Naive thymus-derived CD8-positive, alpha-beta T cell (primary cell): ENCODE results near the gene TPO. TPM values are rescaled to one million over a fixed set of nuclear protein-coding genes. Genes with fewer than 3 reads are reported as not detected.

Experiments used
- ATAC-seq, 2 donors: fragments of 150-1000 bp; cut with Tn5 transposase in 1 of 2; sonication (Bioruptor Pico), chemical (Tn5 transposase) in 1 of 2; 1 replicate in 1 of 2; 2 replicates in 1 of 2; pipeline ENCODE4 v1.10.0; 2021; ENCODE audit warnings: mild to moderate bottlenecking in 2 of 2, moderate library complexity in 2 of 2
- POLR2A ChIA-PET: fragments of 350-600 bp; sonication (Branson Sonifier 250); formaldehyde crosslinking; loops from one replicate; lab custom pipeline; 2021; ENCODE audit warnings: antibody characterized with exemption; lab: Charles Lee
- DNase-seq, 10 donors: peaks; one replicate each; pipeline versions ENCODE4 v3.0.0 to v3.0.0-alpha.2; 2020 to 2022
- H3K27ac Mint-ChIP-seq, 10 donors: one replicate each; pipeline ENCODE4 v1.8.0; 2020 to 2022; ENCODE audit warnings: mild to moderate bottlenecking in 10 of 10, mixed read lengths in 10 of 10, moderate library complexity in 4 of 10, inconsistent platforms in 1 of 10
- H3K27me3 Mint-ChIP-seq, 5 donors: one replicate each; pipeline ENCODE4 v1.8.0; 2021 to 2022; ENCODE audit warnings: mixed read lengths in 5 of 5
- H3K36me3 Mint-ChIP-seq, 3 donors: one replicate each; pipeline ENCODE4 v1.8.0; 2020 to 2022; ENCODE audit warnings: mixed read lengths in 3 of 3, mild to moderate bottlenecking in 2 of 3, inconsistent platforms in 1 of 3
- H3K4me1 Mint-ChIP-seq, 4 donors: one replicate each; pipeline ENCODE4 v1.8.0; 2021 to 2022; ENCODE audit warnings: mixed read lengths in 4 of 4
- H3K4me3 Mint-ChIP-seq, 10 donors: one replicate each; pipeline ENCODE4 v1.8.0; 2020 to 2022; ENCODE audit warnings: mild to moderate bottlenecking in 10 of 10, mixed read lengths in 10 of 10, moderate library complexity in 6 of 10, inconsistent platforms in 1 of 10
- H3K9me3 Mint-ChIP-seq, 9 donors: one replicate each; pipeline ENCODE4 v1.8.0; 2020 to 2022; ENCODE audit warnings: mixed read lengths in 9 of 9, mild to moderate bottlenecking in 3 of 9, inconsistent platforms in 1 of 9, moderate library complexity in 1 of 9
- polyA plus RNA-seq, 3 donors: library from polyadenylated mRNA; unstranded; fragments of 300-500 nt; fragmentation: Illumina TruSeq; gene quantifications; one replicate each; pipeline ENCODE4 v1.2.3, GENCODE V29; 2021
- total RNA-seq, 8 experiments: library from RNA in 2 of 8; stranded (reverse) in 2 of 8; gene quantifications; one replicate each; pipeline ENCODE4 v1.2.3 and lab custom pipeline; 2021 to 2026

TPO gene
- total RNA-seq (not detected), polyA plus RNA-seq (not detected), total RNA-seq (lab: John Stamatoyannopoulos, UW) (0 to 0.17 (median 0) reads per million in 6 experiments)

- H3K4me3 Mint-ChIP-seq: no peak within 1 kb of the TSS
- H3K36me3 Mint-ChIP-seq: no peaks in the 10 kb centered on the region
- H3K9me3 Mint-ChIP-seq: no peaks in the 10 kb centered on the region
- no peak for DNase-seq
- H3K27ac Mint-ChIP-seq: no peak within 1 kb of the TSS
- no peaks in the 10 kb centered on the region for H3K27me3 Mint-ChIP-seq
- POLR2A ChIA-PET: no interaction called here
- no peak for ATAC-seq
- no peaks in the 10 kb centered on the region for H3K4me1 Mint-ChIP-seq
Measured at GRCh38 chr2:1413156-1413710, at the start of gene TPO. TSS of gene TPO (plus strand) at chr2:1413463. CDS start at chr2:1414409, 946 bp downstream.

- DNase-seq (peak in 6 of 10 donors; percentile 2 to 31 (median 20)), ATAC-seq (peak; percentile 48 to 79)
- POLR2A ChIA-PET: no interaction called here
- H3K27ac Mint-ChIP-seq: peak overlapping the region in 5 of 10 donors; percentile 27 to 85 (median 53)
- H3K9me3 Mint-ChIP-seq: no peaks in the 10 kb centered on the region
- H3K27me3 Mint-ChIP-seq: no peaks in the 10 kb centered on the region
- peaks cover 4 to 6% (median 4%) of the 10 kb centered on the region in 3 donors for H3K36me3 Mint-ChIP-seq
- peaks cover 3 to 19% (median 15%) of the 10 kb centered on the region in 4 donors for H3K4me1 Mint-ChIP-seq
- H3K4me3 Mint-ChIP-seq: peak overlapping the region in 9 of 10 donors; percentile 20 to 66 (median 54)
Measured at GRCh38 chr2:1366546-1367134, 46.6 kb upstream of the TPO start.

- no peaks in the 10 kb centered on the region for H3K27me3 Mint-ChIP-seq
- ATAC-seq (no peak), DNase-seq (no peak)
- H3K4me1 Mint-ChIP-seq: peaks cover 3 to 19% (median 15%) of the 10 kb centered on the region in 4 donors
- peak overlapping the region in 1 of 10 donors; percentile 58 for H3K27ac Mint-ChIP-seq
- no peaks in the 10 kb centered on the region for H3K9me3 Mint-ChIP-seq
- POLR2A ChIA-PET: no interaction called here
- H3K36me3 Mint-ChIP-seq: peaks cover 4 to 6% (median 4%) of the 10 kb centered on the region in 3 donors
- H3K4me3 Mint-ChIP-seq: peak overlapping the region in 1 of 10 donors; percentile 16
Measured at GRCh38 chr2:1367601-1368000, 45.7 kb upstream of the TPO start.

- Mint-ChIP-seq H3K9me3 (no peaks in the 10 kb centered on the region), H3K4me1 (peaks cover 3 to 19% (median 15%) of the 10 kb centered on the region in 4 donors), H3K27ac (no peak overlapping the region), H3K4me3 (no peak overlapping the region), H3K36me3 (peaks cover 0 to 4% (median 4%) of the 10 kb centered on the region in 3 donors), H3K27me3 (no peaks in the 10 kb centered on the region)
- DNase-seq (no peak), ATAC-seq (no peak)
- POLR2A ChIA-PET: no interaction called here
Measured at GRCh38 chr2:1369905-1370304, 43.4 kb upstream of the TPO start.

GRCh38 chr2:1370461-1370860, 42.8 kb upstream of the TPO start:
- H3K9me3 Mint-ChIP-seq: no peaks in the 10 kb centered on the region
- ATAC-seq: no peak
- POLR2A ChIA-PET: no interaction called here
- no peak for DNase-seq
- H3K27me3 Mint-ChIP-seq: peaks cover 0 to 3% (median 0%) of the 10 kb centered on the region in 5 donors
- no peak overlapping the region for H3K4me3 Mint-ChIP-seq
- H3K27ac Mint-ChIP-seq: no peak overlapping the region
- H3K36me3 Mint-ChIP-seq: peaks cover 0 to 4% (median 4%) of the 10 kb centered on the region in 3 donors
- peaks cover 3 to 18% (median 13%) of the 10 kb centered on the region in 4 donors for H3K4me1 Mint-ChIP-seq

- no peak overlapping the region for H3K4me3 Mint-ChIP-seq
- DNase-seq (no peak), ATAC-seq (no peak)
- H3K36me3 Mint-ChIP-seq: peaks cover 0 to 4% (median 4%) of the 10 kb centered on the region in 3 donors
- peaks cover 2 to 12% (median 8%) of the 10 kb centered on the region in 4 donors for H3K4me1 Mint-ChIP-seq
- H3K27me3 Mint-ChIP-seq: peaks cover 0 to 3% (median 0%) of the 10 kb centered on the region in 5 donors
- POLR2A ChIA-PET: no interaction called here
- H3K27ac Mint-ChIP-seq: peak overlapping the region in 2 of 10 donors; percentile 1 to 21
- H3K9me3 Mint-ChIP-seq: no peaks in the 10 kb centered on the region
Measured at GRCh38 chr2:1371082-1371481, 42.2 kb upstream of the TPO start.

DNA sequence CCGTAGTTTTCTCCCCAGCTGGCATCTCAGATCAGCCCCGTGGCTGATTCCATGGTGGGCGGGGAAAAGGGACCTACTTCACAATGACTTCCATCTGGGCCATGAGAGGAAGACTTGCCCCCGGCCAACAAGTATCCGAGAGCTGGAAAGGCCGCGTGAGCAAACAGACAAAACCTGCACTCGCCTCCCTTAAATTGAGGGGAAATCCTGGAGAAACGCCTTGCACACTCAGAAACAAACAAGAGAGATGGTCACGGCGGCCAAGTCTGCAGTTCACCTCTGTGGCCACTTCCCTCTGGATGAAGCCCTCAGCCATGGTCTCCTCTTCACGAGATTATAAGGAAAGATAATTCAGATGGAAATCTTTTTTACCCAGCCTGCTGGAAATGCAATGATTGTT, 39.4 kb upstream of the TPO start:
- peaks cover 0 to 3% (median 0%) of the 10 kb centered on the region in 5 donors for H3K27me3 Mint-ChIP-seq
- H3K27ac Mint-ChIP-seq: peak overlapping the region in 1 of 10 donors; percentile 19
- POLR2A ChIA-PET: no interaction called here

DNA sequence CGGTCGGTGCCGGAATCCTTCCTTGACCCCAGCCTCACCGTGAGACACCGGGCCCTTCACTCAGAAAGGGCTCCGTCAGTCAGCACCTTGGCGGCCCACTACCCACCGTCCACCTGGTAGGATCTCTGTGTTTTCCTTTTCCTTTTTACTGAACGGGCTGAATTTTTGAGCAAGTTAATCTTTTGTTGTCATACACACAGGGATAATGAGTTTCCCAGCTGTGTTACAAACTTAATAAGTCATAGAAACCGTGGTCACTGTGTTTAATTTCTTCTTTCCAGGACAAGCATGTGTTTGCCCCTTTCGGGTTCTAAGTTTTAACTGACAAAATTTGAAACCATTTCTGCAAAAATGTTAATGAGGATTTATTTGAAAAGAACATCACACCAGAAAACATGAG, 39.0 kb upstream of the TPO start:
- ATAC-seq (no peak), DNase-seq (no peak)
- POLR2A ChIA-PET: no interaction called here
- H3K4me3 Mint-ChIP-seq: no peak overlapping the region
- peaks cover 0 to 2% (median 0%) of the 10 kb centered on the region in 4 donors for H3K4me1 Mint-ChIP-seq
- peak overlapping the region in 1 of 10 donors; percentile 19 for H3K27ac Mint-ChIP-seq
- H3K27me3 Mint-ChIP-seq: peaks cover 0 to 3% (median 0%) of the 10 kb centered on the region in 5 donors
- H3K36me3 Mint-ChIP-seq: peaks cover 0 to 3% (median 0%) of the 10 kb centered on the region in 3 donors
- H3K9me3 Mint-ChIP-seq: no peaks in the 10 kb centered on the region

More for the DNA sequence above, 39.4 kb upstream of the TPO start:
- Mint-ChIP-seq H3K4me1 (peaks cover 0 to 2% (median 0%) of the 10 kb centered on the region in 4 donors), H3K9me3 (no peaks in the 10 kb centered on the region), H3K4me3 (no peak overlapping the region), H3K36me3 (peaks cover 0 to 3% (median 0%) of the 10 kb centered on the region in 3 donors)
- no peak for ATAC-seq
- no peak for DNase-seq

DNA sequence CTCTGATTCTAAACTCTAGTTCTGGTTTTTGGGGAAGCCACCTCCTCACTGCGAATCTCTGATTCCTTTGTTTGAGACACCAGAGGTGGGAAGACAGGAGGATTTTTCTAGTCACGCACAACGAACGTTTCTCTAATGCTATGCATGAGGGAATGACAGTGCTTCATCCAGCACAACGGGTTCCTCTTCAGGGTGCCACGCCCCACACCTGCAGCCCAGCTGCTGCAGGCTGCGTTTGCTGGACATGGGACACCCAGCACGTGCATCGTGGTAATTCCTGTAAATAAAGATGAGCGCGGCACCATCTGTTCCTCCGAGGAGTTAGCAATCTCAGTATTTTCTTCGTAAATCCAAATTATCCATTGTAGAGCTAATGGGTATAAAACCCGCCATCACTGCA, 37.5 kb upstream of the TPO start:
- Mint-ChIP-seq H3K36me3 (no peaks in the 10 kb centered on the region), H3K9me3 (no peaks in the 10 kb centered on the region), H3K4me1 (peaks cover 0 to 2% (median 0%) of the 10 kb centered on the region in 4 donors), H3K4me3 (no peak overlapping the region), H3K27me3 (peaks cover 0 to 3% (median 0%) of the 10 kb centered on the region in 5 donors), H3K27ac (no peak overlapping the region)
- DNase-seq (no peak), ATAC-seq (no peak)
- POLR2A ChIA-PET: no interaction called here

DNA sequence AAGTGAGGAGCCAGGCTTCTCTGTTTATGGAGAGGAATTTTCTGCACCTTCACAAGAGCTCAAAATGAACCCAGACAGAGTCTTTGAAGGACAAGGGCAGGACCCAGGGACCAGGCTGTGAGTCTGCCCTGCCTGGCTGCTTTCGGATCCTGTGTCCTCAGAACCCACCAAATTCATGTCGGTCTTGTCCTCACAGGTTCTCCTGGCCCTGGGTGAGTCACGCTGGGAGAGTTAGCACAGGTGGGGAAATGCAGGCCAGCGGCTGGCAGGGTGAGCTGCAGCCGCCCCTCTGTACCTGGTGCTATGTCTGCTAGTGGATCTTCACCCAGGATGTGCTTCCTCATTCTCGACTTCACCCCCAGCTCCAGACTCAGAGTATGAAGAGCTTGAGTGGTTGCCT, 35.8 kb upstream of the TPO start:
- Mint-ChIP-seq H3K9me3 (peaks cover 0 to 2% (median 0%) of the 10 kb centered on the region in 9 donors), H3K27ac (no peak overlapping the region), H3K4me3 (no peak overlapping the region), H3K4me1 (peaks cover 0 to 2% (median 0%) of the 10 kb centered on the region in 4 donors), H3K36me3 (no peaks in the 10 kb centered on the region), H3K27me3 (peaks cover 0 to 3% (median 0%) of the 10 kb centered on the region in 5 donors)
- ATAC-seq (no peak), DNase-seq (no peak)
- POLR2A ChIA-PET: no interaction called here

GRCh38 chr2:1378456-1379150, 34.7 kb upstream of the TPO start:
- peaks cover 0 to 3% (median 0%) of the 10 kb centered on the region in 5 donors for H3K27me3 Mint-ChIP-seq
- ATAC-seq (no peak), DNase-seq (no peak)
- no peak overlapping the region for H3K4me3 Mint-ChIP-seq
- H3K4me1 Mint-ChIP-seq: peaks cover 0 to 2% (median 0%) of the 10 kb centered on the region in 4 donors
- no peak overlapping the region for H3K27ac Mint-ChIP-seq
- H3K9me3 Mint-ChIP-seq: peaks cover 0 to 5% (median 0%) of the 10 kb centered on the region in 9 donors
- POLR2A ChIA-PET: no interaction called here
- H3K36me3 Mint-ChIP-seq: no peaks in the 10 kb centered on the region

DNA sequence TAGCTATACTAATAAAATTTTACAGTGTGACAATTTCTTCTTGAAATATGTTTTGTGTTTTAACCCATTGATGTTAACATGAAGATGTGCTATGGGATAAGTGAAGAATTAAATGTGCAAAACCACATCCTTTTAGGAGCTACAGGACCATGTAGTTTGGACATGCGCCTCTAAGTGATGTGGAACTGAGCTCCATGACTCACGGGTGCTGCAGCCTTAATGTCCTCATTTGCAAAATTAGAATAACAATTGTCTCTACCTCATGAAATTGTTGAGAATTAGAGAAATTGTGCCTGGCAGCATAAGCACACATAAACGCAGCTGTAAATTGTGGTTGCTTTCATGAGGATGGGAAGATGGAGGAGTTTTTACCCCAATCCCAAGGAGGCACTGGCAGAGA, 31.6 kb upstream of the TPO start:
- no peaks in the 10 kb centered on the region for H3K4me1 Mint-ChIP-seq
- no peaks in the 10 kb centered on the region for H3K36me3 Mint-ChIP-seq

More for the DNA sequence above, 31.6 kb upstream of the TPO start:
- ATAC-seq (no peak), DNase-seq (no peak)
- Mint-ChIP-seq H3K27ac (no peak overlapping the region), H3K27me3 (no peaks in the 10 kb centered on the region), H3K9me3 (peaks cover 0 to 10% (median 5%) of the 10 kb centered on the region in 9 donors), H3K4me3 (no peak overlapping the region)
- POLR2A ChIA-PET: no interaction called here
